ENCODE results near the gene SMCO2.
A peak's percentile ranks its signal among the peaks of the same experiment; 100 is the strongest.
"Not testable (repeated sequence)": the region's sequence is repeated elsewhere in the genome, so short reads cannot be mapped to it uniquely, and the experiment has no call there.

SMCO2 gene

DNA sequence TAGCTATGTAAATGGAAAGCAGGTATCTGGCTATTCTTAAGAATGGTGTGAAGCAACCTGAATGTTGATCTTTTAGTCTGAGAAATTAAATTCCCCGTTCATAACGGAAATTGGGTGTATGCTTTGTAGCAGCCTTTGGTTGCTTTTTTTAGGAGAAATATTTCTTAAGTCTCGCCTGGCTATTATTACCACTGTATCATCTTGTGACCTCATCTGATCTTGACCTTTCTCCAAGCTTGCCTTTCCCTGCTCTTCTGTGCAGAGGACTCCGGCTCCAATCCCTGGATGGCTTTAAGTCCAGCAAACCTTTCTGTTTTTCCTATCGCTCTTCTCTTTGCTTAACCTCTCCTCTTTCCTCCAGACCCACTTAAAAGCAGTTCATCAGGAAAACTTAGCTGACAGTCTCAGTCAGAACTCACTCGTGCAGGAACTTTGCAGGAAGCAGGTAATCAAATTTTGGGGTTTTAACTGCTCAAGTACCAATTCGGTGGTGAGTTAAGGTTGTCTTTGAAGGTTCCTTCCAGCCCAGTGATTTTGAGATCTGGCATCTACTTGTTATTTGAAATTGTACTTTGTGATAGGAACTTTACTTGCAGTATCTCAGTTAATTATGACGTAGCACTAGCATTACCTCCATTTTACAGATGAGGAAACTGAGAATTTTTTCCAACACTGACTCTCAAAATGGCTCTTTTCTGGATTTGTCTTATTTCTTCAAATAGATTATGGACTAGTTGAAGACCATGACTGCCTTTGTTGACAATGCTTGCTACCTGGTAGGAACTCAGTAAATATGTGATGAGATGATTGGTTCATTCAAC lies 91.5 kb downstream of the SMCO2 start:
- no peak overlapping the region for H3K27ac Mint-ChIP-seq
- DNase-seq (no peak), ATAC-seq (no peak)
- H3K4me3 Mint-ChIP-seq, result no peak overlapping the region
- H3K36me3 Mint-ChIP-seq (ENCODE audit: low read depth), result peaks cover 4% of the 10 kb centered on the region
- H3K27me3 Mint-ChIP-seq, result peaks cover 2% of the 10 kb centered on the region
- H3K9me3 Mint-ChIP-seq, result no peaks in the 10 kb centered on the region
- peaks cover 43% of the 10 kb centered on the region for H3K4me1 Mint-ChIP-seq

DNA sequence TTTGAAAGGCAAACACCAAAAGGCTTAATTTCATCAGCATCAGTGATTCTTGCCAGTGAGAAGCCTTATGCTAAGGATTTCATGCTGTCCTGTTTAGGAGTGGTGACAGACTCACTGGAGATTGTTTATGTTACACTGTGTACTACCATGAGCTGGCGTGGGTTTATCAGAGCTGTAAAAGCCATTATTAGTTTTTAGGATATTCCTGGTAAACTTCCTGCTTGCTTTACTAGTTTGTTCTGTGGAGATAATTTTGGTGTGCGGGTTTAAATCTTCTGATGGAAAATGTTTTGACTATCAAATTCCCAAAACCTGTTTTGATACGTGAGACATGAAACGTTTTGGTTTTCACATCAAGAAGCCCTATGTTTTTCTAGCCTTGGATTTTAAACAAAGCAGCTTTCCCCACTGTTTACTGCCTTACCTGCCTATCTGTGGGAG lies 92.7 kb downstream of the SMCO2 start:
- no peak overlapping the region for H3K4me3 Mint-ChIP-seq
- H3K4me1 Mint-ChIP-seq, result peaks cover 33% of the 10 kb centered on the region
- ATAC-seq (no peak), DNase-seq (no peak)
- H3K36me3 Mint-ChIP-seq (ENCODE audit: low read depth), result peaks cover 4% of the 10 kb centered on the region
- H3K9me3 Mint-ChIP-seq, result no peaks in the 10 kb centered on the region
- peaks cover 2% of the 10 kb centered on the region for H3K27me3 Mint-ChIP-seq
- no peak overlapping the region for H3K27ac Mint-ChIP-seq

- Mint-ChIP-seq H3K27ac (no peak overlapping the region), H3K27me3 (peaks cover 2% of the 10 kb centered on the region), H3K4me1 (peaks cover 15% of the 10 kb centered on the region), H3K36me3 (ENCODE audit: low read depth) (peaks cover 6% of the 10 kb centered on the region), H3K4me3 (no peak overlapping the region), H3K9me3 (no peaks in the 10 kb centered on the region)
- no peak for DNase-seq
- ATAC-seq, result no peak
These were observed 94.6 kb downstream of the SMCO2 start for GRCh38 chr12:27541031-27541719.

DNA sequence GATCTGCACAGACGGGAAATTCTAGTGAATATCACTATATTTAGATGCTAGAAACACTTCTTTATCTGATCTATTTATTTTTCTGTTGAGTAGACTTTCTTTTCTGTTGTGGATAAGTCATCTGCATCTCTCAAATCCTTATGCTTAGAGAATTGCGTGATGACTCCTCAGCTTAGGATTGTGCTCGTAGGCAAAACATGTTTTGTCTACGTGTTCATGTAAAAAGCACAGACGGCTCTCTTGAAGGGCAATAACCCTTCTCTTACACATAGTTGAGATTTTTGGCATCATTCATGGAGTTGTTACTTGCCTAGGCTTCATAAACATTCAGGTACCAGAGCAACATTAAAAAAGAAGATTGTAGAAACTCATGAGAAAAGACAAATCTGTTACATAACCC lies 96.1 kb downstream of the SMCO2 start:
- Mint-ChIP-seq H3K27ac (no peak overlapping the region), H3K36me3 (ENCODE audit: low read depth) (peaks cover 4% of the 10 kb centered on the region), H3K27me3 (peaks cover 2% of the 10 kb centered on the region), H3K4me1 (peaks cover 15% of the 10 kb centered on the region), H3K4me3 (no peak overlapping the region), H3K9me3 (no peaks in the 10 kb centered on the region)
- ATAC-seq (no peak), DNase-seq (no peak)

DNA sequence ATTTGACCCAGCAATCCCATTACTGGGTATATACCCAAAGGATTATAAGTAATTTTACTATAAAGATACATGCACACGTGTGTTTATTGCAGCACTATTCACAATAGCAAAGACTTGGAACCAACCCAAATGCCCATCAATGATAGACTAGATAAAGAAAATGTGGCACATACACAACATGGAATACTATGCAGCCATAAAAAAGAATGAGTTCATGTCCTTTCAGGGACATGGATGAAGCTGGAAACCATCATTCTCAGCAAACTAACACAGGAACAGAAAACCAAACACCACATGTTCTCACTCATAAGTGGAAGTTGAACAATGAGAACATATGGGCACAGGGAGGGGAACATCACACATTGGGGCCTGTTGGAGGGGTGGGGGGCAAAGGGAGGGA lies 98.3 kb downstream of the SMCO2 start:
- H3K4me1 Mint-ChIP-seq, result peaks cover 21% of the 10 kb centered on the region
- ATAC-seq; H3K9me3 Mint-ChIP-seq; H3K27ac Mint-ChIP-seq; H3K4me3 Mint-ChIP-seq; H3K36me3 Mint-ChIP-seq (ENCODE audit: low read depth); H3K27me3 Mint-ChIP-seq; DNase-seq: not testable (repeated sequence)

DNA sequence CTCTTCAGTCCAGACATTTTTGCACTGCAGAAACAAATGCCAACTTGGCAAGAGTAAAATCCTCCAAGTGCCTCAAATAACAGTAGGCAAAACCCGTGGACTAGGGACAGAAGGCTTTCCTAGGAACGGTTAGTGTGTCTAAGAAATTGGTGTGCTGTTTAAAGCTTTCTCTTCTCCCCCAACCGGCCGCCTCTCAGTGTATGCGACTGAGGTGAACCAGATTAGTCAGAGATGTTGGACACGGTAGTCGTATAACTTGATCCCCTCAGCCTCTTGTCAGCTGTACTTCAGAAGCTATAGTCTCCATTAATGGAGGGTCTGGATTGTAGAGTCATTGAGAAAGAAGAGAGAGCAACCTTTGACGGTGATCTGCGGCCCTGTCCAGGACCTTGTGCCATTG lies 99.1 kb downstream of the SMCO2 start:
- Mint-ChIP-seq H3K27ac (no peak overlapping the region), H3K36me3 (ENCODE audit: low read depth) (peaks cover 4% of the 10 kb centered on the region), H3K4me1 (peaks cover 21% of the 10 kb centered on the region), H3K27me3 (peaks cover 2% of the 10 kb centered on the region), H3K4me3 (no peak overlapping the region), H3K9me3 (no peaks in the 10 kb centered on the region)
- DNase-seq (no peak), ATAC-seq (no peak)

- no peak overlapping the region for H3K4me3 Mint-ChIP-seq
- H3K27ac Mint-ChIP-seq, result no peak overlapping the region
- peaks cover 6% of the 10 kb centered on the region for H3K36me3 Mint-ChIP-seq (ENCODE audit: low read depth)
- DNase-seq (no peak), ATAC-seq (no peak)
- peaks cover 2% of the 10 kb centered on the region for H3K27me3 Mint-ChIP-seq
- no peaks in the 10 kb centered on the region for H3K9me3 Mint-ChIP-seq
- H3K4me1 Mint-ChIP-seq, result peaks cover 21% of the 10 kb centered on the region
These were observed 101.1 kb downstream of the SMCO2 start for GRCh38 chr12:27547592-27547991.

DNA sequence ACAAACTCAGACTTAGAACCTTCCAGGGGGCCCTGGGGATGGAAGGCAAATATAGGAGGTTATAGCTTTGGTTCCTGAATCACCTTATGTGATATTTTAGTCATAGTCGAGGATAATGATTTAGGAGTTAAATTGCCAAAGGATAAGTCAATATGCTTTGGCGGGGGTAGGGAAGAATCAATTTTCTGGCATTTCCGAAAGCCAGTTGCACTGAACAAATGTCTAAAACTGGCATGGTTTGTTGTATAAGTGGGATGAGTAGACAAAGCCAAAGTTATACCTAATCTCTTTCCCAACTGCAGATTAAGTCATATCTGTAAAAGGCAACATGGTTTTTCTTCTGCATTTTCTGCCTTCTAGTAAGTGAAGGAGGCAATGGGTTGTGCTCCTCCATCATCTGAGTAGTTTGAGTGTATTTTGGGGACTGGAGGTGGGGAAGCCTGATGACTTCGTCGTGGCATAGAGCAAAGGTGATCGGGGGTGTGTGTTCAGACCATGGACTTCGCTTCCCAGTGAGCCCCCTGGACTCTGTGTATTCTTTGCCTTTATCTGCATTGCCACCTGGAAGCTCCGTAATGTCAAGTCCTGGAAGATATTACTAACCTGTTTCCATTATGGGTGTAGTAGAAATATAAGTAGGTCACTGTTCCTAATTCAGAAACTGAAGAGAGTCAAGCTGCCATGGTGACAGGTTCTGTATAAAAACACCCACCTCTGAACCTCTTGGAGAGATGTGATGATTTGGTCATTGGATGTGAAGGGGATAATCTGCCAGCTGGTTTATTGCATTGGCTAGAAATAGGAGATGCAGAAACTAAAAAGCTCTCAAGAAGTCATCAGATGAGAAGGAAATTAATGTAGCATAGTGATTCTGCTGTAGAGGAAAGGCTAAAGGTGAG lies 102.0 kb downstream of the SMCO2 start:
- ATAC-seq (peak; percentile 63), DNase-seq (no peak)
- Mint-ChIP-seq H3K4me3 (no peak overlapping the region), H3K27ac (no peak overlapping the region), H3K9me3 (no peaks in the 10 kb centered on the region), H3K4me1 (peaks cover 27% of the 10 kb centered on the region), H3K27me3 (peaks cover 2% of the 10 kb centered on the region), H3K36me3 (ENCODE audit: low read depth) (peaks cover 6% of the 10 kb centered on the region)

DNA sequence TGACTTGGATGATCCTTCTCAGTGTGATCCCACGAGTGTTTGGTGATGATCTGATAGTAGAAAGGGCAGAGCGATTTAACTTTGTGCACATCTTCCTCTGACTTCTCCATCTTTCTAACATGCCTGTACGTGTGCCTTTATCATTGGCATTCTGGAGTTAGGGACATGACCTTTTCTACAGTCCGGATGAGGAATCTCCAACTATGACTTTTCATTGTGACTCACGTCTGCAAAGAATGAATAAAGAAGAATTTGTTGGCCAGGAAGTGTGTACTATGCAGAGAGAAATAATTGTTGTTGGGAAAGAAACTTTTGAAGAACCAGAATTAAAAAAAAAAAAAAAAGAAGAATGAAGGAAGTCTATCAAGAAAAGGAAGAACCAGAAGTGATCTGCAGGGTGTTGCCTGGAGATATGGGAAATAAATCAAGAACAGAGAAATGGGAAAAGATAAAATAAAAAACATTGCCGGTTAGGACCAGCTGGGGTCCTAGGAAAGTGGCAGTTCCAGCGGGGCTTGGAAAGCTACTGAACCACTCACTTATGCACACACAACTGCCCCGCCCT lies 102.8 kb downstream of the SMCO2 start:
- H3K27me3 Mint-ChIP-seq, result peaks cover 2% of the 10 kb centered on the region
- no peak for DNase-seq
- no peak overlapping the region for H3K27ac Mint-ChIP-seq
- no peak for ATAC-seq
- H3K9me3 Mint-ChIP-seq, result no peaks in the 10 kb centered on the region
- peaks cover 29% of the 10 kb centered on the region for H3K4me1 Mint-ChIP-seq
- peaks cover 4% of the 10 kb centered on the region for H3K36me3 Mint-ChIP-seq (ENCODE audit: low read depth)
- no peak overlapping the region for H3K4me3 Mint-ChIP-seq

GRCh38 chr12:27549801-27550652 lies 103.5 kb downstream of the SMCO2 start:
- Mint-ChIP-seq H3K36me3 (ENCODE audit: low read depth) (peaks cover 2% of the 10 kb centered on the region), H3K9me3 (no peaks in the 10 kb centered on the region), H3K27me3 (peaks cover 2% of the 10 kb centered on the region), H3K4me1 (peaks cover 32% of the 10 kb centered on the region), H3K27ac (no peak overlapping the region), H3K4me3 (no peak overlapping the region)
- ATAC-seq (no peak), DNase-seq (no peak)

DNA sequence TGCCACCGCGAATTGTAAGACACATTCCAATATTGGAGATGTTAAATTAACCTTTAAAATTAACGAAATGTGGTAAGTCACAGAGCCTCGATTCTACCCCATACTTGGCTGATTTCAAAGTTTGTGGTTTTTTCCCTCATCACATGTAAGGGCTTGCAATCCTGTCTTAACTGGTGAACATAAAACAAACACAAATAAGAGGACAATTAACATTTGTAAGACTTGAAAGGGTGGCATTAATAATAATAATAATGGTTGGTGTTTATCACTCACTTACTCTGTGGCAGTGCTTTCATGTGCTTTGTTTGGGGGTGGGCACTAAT lies 104.1 kb downstream of the SMCO2 start:
- H3K9me3 Mint-ChIP-seq, result no peaks in the 10 kb centered on the region
- H3K4me1 Mint-ChIP-seq, result peaks cover 36% of the 10 kb centered on the region
- peaks cover 2% of the 10 kb centered on the region for H3K27me3 Mint-ChIP-seq
- no peak overlapping the region for H3K4me3 Mint-ChIP-seq
- no peak for ATAC-seq
- H3K27ac Mint-ChIP-seq, result no peak overlapping the region
- H3K36me3 Mint-ChIP-seq (ENCODE audit: low read depth), result peaks cover 2% of the 10 kb centered on the region
- no peak for DNase-seq

- Mint-ChIP-seq H3K4me3 (no peak overlapping the region), H3K36me3 (ENCODE audit: low read depth) (peaks cover 2% of the 10 kb centered on the region), H3K9me3 (no peaks in the 10 kb centered on the region), H3K27ac (no peak overlapping the region), H3K4me1 (peaks cover 43% of the 10 kb centered on the region), H3K27me3 (no peaks in the 10 kb centered on the region)
- DNase-seq, result no peak
- ATAC-seq, result no peak
These were observed 104.8 kb downstream of the SMCO2 start for GRCh38 chr12:27551172-27551840.
